Measurements from ENCODE around the gene NTRK3.

Gene NTRK3

DNA sequence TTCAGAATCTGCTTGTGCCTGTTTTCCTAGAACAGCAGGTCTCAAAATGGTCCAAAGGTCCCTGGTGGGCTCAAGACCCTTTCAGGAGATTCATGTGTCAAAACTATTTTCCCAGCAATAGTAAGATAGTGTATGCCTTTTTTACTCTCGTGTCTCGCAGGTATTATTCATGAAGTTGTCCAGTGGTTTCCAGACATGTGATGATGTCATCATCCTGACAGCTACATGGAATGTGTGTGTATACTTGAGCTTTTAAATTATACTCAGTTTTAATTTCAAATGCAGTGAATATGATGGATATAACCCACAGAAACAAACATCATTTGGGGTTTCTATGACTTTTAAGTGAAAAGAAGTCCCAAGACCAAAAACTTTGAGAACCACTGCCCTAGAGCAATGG is 288.6 kb downstream of the NTRK3 start:
- no peak for DNase-seq

DNA sequence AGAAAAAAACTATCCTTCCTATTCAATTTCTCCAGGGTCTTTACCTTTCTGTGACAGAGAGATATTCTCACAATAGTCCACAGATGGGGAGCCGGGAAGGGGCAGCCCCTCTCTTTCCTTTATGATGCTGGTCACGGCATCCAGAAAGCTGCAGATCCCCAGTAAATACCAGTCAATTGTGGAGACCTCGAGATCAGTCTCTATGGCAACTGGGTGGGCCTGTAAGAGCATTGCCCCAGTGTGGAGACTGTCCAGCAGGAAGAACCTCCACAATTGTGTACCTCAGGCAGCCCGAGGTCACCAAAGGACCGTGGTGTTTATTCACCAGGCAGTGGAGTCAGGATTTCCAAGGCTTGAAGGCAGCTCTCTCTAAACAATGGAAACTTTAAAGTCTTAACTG is 291.2 kb downstream of the NTRK3 start:
- no peak for DNase-seq

DNA sequence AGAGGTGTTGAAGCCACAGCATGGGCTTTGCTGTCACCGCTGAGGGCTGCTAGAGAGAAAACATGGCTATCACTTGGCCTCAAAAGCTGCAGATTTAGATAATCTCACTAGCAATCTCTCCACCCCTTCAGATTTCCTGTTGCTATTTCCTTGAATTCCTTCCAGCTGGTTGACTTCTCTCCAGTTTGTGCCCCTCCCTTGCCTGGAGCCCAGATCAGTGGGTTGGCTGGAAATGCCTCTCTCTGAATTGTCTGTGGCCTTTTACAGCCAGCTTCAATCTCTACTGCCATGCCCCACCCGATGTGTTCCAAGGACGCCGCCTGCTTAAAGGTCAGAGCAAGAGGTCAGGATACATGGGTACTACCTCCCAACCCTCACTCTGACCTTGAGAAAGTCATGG is 294.1 kb downstream of the NTRK3 start:
- no peak for DNase-seq

DNA sequence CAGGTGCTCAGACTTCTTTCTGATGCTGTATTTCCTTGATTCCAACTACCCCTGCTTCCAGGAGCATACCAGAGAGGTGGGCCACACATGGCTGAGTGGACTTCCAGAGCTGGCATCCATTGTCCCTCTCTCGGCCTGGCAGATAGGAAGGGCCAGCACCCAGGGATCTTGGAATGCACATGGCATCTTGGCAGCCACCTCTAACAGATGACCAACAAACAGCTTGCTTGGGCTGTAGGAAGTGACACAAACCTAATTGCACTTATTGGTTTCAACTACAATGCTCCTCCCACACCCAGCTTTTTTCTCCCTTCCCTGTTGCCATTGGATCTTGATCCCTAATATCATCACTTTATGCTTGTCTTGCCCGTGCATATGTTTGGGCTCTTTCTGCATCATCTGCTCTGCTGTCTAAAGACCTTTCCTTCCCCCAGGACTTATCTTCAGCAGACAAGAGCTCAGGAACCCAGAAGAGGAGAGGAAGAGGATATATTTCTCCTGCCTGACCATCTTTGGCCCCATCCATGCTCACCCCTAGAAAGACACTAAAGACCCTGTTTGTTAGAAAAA is 294.6 kb downstream of the NTRK3 start:
- no peak for DNase-seq

DNA sequence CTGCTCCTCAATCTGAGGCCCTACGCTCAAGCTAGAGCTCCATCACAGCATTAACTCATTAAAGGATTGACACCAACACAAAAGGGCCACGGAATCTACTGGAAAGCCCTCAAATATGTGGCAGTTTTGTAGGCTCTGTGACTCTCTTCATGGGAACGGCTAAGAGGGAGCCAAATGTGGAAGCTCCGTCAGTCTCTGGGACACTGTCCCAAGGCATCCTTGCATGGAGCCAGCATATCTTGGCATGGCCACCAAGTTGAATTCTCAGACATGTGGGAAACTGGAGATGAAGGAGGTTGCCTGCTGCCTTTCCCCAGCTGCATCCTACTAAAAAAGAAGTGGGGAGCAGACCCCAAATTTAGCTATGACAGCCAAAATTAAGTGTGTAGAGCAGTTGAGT is 296.9 kb downstream of the NTRK3 start:
- no peak for DNase-seq

DNA sequence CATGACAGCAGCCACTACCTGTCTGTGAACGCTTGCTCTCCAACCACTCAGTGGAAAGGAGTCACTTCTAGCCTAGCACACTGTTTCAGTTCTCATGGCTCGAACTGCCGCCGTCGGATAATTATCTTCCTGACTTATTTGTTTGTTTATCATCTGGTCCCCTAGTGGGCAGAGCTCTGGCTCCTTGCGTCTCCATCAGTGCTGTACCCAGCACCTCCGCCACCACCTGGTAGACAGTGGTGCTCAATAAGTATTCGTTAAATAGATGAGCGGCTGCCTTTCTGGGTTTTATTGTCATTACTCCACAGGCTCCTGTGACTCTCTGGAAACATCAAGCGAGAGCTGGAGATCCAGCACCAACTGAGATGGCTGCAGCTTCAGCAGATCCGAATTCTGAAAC is 297.5 kb downstream of the NTRK3 start:
- DNase-seq = no peak

DNA sequence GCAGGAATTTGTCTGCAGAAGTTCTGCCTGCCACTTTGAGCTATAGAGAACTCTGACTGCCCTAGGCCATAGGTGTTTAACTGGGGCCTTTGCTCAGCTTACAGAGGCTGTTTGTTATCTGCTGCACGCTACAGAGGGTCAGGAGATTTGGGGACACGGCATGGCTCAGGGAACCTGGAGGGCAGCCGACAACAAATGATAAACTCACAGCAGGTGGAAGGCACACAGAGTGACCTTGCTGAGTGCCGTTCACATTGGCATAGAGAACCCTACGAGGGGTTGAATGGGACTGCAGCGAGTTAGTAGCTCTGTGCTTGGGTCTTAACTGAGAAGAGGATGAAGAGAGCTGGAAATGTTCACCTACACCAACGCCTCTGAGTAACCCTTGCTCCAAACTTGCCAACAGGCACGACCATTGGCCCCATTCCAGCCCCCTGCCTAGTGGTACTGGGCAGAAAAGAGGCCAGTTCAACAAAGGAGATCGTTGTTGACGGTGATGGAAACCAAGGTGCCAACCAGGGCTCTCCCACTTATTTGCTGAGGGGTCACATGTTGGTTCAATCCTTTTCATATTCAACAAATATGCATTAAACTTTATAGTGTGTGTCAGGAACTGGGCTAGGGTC is 301.1 kb downstream of the NTRK3 start:
- no peak for DNase-seq

DNA sequence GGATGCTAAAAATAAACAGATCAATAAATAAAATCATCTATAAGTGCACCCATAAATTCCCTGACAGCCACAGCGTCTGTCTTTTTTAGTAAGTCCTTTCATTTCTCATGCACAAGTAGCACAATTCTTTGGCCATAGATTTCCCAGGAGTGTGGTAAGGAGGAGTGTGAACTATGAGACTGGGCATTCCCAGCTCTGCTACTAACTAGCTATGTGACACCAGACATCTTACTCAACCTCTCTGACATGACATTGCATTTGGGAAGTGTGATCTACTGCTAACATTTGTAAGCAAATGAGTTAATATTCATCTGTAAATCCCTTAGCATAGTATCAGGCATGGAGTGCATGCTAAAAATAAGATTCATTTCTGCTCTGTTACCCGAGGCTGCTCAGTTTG is 301.7 kb downstream of the NTRK3 start:
- DNase-seq = no peak

DNA sequence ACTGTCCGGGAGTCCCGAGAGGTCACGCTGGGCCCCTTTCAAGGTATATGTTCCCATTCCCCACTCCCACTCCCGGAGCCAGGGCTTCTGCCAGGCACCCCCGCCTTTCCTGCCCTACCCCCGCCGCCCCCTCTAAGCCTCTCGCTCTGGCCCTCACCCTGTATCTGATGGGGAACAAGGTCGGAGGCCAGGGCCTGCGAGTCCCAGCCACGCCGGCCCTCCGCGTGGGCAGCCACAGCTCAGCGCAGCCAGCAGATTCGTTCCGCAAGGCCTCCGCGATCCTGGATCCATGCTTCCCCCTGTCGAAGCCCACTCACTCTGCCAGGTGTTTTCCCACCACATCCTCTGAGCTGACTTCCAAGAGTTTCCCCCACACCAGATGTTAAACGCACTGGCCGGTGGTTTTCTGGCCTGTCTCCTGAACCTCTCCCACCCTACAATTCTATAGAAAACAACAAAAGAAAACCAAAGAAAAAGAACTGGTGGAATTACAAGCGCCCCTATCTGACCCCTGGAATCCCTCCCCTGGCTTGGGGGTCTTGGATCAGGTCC is 303.7 kb downstream of the NTRK3 start:
- DNase-seq = no peak

DNA sequence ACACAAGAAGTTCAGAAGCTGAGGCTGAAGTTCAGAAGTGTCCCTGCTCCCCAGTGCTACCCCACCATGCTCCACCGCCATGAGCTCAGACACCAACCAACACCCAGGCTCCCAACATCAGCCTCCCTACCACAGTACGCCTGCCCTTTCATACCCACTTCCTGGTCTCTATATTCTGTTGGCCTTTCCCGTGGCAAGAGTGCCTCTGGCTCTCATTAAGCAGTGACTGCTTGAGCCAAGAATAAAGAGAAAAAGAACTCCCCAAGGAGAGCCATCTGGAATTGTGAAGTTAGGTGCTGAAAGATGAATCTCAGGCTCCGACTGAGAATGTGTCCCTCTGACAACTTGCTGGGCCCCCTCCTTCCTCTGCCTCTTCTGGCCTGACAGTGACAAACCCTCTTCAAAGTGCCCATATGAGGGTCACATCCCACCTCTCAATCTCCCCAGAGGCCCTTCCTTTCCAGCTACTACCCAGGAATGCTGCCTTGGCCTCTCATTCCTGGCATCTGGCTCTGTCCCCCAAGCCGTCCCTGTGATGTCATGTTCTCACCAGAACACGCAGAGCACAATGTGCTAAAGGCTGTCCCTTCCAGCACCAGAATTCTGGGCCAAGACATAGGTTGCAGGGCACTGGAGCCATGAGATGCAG is 306.8 kb downstream of the NTRK3 start:
- no peak for DNase-seq

DNA sequence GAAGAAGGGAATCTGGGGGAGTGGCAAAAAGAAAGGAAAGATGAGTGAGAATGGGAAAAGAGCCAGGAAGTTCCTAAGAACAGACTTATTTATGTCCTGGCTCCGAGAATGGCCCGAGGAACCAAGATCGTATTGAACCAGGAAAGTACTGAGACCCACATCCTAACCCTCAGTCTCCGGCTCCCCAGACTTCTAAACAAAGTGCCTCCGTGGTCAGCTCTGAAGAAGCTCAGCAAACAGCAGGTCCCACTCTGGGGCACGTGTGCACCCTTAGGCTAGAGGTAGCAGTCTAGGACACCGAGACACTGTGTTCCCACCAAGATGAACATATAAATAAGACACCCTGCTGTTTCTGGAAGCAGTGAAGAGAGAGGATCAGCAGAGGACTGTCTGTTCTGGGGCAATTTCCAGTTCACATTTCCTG is 307.4 kb downstream of the NTRK3 start:
- DNase-seq = no peak

DNA sequence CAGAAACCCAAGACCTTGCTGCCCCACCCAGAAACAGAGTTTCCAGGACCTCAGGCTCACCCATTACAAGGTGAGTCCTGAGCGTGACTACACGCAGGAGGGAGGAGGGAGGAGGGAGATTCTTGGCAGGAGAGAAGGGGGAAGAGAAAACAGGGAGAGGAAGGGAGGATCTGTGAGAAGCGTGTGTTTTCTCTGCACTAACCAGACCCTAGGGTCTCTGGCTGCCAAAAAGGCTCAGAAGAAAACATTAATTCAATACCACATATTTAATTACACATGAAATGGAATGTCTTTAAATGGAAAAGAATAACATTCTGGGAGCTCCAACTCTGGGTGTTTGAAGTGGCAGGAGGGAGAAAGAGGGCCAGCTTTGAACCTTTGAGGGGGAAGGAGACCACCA is 309.0 kb downstream of the NTRK3 start:
- no peak for DNase-seq

DNA sequence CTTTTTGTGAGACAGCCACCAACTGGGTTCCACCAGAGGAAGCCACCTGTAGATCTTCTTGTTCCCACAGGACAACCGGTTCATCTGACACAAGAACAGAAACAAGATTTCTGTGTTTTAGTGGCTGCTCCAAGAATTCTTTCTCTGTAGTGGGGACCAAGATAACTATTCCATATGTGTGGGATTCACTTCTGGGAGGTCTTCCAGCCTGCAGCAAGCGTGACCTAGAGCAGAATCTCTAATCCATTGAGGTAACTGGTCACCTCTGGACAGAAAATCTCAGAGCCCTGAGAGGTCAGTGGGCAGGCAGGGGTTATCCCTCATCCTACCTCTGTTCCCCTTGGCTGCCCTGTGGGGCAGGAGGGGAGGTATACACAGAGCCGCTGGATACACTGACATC is 311.3 kb downstream of the NTRK3 start:
- no peak for DNase-seq

DNA sequence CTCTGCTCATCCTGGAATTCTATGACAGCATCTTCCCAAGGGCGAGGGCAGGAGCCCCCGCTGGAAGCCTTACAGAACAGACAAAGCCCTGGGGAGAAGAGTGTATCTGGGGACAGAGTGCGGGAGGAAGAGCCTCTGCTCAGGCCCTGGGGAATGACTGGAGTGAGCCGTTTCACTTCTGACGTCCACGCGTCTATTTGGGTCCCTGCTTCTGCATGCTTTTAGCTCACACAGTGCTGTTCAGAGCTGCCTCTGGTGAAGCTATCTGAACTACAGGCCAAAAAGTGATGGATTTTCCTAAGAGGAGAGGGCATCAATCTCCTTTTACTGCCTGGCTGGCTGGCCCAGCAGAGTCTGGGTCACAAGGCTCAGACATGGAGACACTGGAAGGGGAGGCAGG is 311.8 kb downstream of the NTRK3 start:
- no peak for DNase-seq

DNA sequence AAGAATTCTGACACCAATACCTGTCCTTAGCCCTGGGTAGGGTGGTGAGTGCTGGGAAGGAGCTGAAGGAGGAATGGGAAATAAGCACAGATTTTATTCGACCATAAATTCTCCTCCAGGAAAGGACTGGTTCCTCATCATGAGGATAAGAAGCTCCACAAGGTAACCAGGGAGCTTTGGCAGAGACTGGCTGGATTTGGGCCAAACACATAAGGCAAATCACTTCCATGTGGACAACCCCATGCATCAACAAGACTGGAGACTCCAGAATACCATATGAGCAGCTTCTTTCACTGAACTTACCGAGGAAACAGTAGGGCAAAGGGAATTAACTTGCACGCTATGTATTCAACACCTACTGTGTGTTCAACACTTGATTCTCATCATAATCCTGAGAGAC is 312.5 kb downstream of the NTRK3 start:
- DNase-seq = no peak

DNA sequence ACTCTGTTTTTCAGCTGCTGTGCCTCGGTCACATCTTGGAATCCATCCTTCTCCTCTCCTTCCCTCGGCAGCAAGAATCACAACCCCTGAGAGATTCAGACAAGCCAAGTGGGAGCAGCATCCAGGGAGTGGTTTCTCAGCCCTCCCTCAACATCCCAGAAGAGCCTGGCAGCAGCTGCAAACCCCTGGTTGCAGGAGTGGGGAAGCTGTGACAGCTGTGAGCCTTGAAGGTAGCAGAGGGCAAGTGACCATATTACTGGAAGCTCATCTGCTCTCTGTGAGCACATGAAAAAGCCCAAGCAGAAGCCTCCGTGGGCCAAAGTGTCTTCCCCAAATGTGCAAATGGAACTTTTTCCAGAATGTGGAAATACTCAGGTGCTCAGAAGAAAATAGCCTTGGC is 312.9 kb downstream of the NTRK3 start:
- DNase-seq = no peak

DNA sequence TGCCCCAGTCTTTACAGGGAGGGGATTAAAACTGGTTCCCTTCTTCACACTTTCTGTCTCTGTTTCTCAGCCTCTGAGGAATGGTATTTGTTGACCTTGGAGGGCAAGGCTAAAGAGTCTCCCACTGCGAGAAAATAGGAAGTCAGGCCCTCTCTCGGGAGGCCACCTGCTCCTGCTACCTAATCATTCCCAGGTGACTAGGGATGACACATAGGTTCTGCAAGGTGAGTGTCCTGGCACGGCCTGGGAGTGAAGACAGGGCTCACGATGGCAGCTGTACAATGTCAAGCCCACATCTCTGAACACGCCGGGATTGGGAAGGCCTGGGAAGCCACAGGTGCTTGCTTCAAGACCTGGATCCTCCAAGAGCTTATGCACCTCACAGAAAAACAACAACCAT is 314.2 kb downstream of the NTRK3 start:
- no peak for DNase-seq

DNA sequence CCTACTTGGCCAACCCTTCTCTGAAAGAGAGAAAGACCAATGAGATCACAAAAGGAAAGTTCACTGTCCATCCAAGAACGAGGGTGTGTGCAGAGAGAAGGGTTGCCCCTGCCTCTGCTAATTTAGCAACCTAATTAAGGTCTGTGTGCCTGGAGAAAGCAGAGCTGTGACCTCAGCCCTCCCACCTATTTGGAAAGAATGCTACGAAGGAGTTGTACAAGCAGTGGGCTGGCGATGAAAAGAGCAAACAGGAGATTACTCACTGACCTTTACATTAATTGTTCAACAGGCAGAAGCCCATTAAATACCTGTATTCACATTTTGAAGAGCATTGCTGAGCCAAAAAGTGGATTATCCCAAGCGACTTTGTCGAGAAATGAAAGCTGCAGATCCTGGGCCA is 314.9 kb downstream of the NTRK3 start:
- DNase-seq = no peak

DNA sequence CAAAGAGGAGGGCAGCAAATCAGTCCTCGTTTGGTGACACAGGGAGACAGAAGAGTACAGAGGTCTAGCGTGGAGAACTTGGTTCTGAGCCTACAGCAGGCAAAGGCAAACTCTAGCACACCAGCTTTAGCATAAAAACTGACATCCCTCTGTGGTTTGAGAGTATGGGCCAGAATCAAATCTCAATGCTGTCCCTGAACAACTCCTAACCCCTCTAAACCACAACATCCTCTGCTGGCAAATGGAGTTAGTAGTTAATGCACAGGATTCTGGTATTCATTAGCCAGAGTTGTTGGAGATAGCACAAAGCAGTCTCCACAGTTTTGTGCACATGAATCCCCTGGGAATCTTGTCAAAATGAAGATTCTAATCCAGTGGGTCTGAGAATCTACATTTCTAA is 315.8 kb downstream of the NTRK3 start:
- no peak for DNase-seq

DNA sequence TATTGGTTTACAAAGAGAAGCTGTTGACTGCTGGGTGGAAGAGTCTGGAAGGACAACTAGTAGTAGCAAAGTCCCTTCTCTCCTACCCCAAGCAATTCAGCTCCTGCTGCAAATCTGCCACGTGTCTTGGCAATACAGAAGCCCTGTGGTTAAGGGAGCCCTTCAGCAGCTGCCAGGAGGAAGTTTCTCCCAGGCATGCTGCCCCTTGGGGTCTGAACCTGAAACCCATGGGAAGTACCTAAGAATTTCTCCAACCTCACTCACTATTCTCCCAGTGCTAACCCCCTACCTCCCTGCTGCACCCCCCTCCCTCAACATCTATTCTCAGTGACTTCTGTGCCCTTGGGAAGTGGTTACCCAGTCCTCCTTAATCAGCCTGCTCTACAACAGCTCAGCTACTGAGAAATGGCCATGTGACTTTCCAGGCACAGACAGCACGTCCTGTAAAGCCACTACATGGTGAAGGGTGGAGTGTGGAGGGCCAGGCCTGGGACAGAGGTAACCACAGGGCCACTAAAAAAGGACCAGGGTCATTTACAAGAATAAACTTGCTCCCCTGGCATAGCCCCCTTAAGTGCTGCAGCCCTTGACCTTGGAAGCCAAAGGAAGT is 316.6 kb downstream of the NTRK3 start:
- no peak for DNase-seq

DNA sequence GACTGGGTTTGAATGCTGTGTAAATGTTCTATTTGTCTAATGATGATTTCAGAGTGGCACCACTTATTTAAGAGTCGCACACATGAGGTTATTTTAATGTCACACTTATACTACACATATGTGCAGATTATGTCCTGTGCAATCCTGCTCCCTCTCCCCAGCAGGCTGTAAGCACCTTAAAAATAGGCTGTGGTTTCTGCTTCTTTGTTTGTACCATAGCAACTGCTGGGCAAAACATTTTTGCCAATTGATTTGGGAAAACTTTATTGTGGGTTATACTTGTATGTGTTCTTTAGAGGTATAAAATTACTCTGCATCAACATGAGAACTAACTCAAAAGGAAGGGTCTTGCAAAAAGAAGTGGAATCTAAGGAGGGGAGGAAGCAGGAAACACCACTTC is 318.5 kb downstream of the NTRK3 start:
- DNase-seq = no peak

DNA sequence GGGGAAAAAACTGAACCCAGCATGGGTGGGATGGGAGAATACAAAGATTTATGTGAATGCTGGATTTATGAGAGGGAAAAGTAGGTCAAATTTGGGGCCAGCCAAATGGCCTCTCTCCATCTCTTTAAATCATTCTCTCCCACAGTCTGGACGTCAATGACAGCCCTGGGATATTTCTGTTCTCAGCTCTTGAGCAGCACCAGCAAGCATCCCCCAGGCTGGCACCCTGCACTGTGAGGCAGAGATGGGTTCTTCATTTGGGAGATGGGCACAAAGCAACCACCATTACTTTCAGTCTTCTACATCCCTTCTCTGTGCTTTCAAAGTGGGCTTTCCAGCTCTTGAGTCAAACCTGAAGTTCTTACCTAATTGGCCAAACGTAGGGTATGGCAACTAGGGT is 321.0 kb downstream of the NTRK3 start:
- no peak for DNase-seq

DNA sequence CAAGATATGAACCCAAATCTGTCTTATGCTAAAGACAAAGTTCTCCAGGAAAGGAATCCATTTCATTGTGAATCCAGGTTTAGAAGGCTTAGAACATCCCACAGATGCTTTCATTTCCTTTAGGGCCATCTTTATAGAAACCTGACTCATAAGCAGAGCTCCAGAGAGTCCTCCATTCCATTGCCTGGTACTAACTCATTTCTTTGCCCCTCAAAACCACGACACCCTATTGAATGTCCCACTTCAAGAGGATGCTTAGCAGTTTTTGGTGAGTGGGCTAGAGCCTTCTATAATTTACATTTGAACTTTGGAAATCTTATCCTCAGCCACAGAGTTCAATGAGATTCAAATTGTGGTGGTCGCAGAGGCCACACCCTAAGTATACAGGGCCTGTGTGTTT is 325.0 kb downstream of the NTRK3 start:
- DNase-seq = no peak

DNA sequence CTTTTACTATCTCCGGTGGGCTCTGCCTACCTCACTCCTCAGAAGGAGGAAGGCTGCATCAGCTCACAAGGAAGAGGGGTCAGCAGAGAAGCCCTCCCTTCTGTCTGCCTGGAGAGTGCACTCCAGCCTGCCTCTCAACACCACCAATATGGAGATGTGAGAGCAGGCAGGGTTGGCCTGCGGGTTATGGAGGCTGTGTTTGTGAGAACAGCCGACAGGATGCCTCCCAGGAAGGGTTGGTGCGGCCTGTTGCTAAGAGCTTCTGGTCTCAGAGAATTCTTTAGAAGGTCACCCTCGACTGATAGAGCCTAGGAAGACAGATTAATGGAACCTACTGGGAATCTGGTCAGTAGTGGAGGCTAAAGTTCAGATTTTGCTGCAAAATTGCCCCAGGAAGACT is 326.1 kb downstream of the NTRK3 start:
- DNase-seq = no peak

Measured in activated effector memory CD4-positive, alpha-beta T cell treated with anti-CD3 and anti-CD28 coated beads, Interleukin-2, amount 50 U/mL, for 16 hours (primary cell).